RWPE1 (cell line): Measurements from ENCODE around the gene AIP.

ENCODE experiments used
- CTCF ChIA-PET: fragments of 350-600 bp; sonication (Branson Sonifier 250); formaldehyde crosslinking; extraction: SDS; loops from one replicate; lab custom pipeline; 2021; lab: Yijun Ruan, JAX
- POLR2A ChIA-PET: fragments of 400-600 bp; formaldehyde crosslinking; extraction: SDS; loops from one replicate; lab custom pipeline; 2020; ENCODE audit warnings: antibody characterized with exemption; ENCODE audit not compliant: low non-redundant PET; lab: Yijun Ruan, JAX
- DNase-seq: peaks from one replicate; pipeline ENCODE4 v3.0.0; 2012; ENCODE audit warnings: low spot score
- H3K27ac ChIP-seq: fragments of 450-650 bp; 2 replicates; pipeline ENCODE4 v1.5.1; 2017
- TF ChIP-seq, protein P1 (sequence below): fragments of 450-650 bp; conservative IDR thresholded peaks from 2 replicates; pipeline ENCODE4 v1.5.1; 2017; ENCODE audit warnings: low read depth, mild to moderate bottlenecking

AIP gene

DNA sequence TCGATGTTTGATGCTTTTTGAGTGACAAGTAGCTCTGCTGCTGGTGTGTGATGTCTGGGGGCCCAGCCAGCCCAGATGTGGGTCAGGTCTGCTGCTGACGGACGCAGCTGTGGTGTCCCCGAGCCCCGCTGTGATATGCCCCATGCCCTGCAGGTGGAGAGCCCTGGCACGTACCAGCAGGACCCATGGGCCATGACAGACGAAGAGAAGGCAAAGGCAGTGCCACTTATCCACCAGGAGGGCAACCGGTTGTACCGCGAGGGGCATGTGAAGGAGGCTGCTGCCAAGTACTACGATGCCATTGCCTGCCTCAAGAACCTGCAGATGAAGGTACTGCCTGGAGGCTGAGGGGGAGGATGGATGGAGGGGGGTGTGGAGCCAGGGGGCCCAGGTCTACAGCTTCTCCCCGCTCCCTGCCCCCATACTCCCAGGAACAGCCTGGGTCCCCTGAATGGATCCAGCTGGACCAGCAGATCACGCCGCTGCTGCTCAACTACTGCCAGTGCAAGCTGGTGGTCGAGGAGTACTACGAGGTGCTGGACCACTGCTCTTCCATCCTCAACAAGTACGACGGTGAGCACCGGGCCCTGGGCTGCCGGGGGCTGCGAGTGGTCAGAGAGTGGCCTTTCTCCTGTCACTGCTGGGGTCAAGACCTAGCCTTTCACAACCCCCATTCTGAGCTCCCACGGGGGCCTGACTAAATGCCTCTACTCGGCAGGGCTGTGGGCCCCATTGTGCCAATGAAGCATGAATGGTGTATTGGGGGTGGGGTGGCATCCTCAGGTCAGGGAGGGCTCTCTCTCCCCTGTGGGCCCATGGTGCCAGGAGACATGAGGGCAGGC is 7.3 kb downstream of the AIP start:
- TF ChIP-seq, protein P1, sequence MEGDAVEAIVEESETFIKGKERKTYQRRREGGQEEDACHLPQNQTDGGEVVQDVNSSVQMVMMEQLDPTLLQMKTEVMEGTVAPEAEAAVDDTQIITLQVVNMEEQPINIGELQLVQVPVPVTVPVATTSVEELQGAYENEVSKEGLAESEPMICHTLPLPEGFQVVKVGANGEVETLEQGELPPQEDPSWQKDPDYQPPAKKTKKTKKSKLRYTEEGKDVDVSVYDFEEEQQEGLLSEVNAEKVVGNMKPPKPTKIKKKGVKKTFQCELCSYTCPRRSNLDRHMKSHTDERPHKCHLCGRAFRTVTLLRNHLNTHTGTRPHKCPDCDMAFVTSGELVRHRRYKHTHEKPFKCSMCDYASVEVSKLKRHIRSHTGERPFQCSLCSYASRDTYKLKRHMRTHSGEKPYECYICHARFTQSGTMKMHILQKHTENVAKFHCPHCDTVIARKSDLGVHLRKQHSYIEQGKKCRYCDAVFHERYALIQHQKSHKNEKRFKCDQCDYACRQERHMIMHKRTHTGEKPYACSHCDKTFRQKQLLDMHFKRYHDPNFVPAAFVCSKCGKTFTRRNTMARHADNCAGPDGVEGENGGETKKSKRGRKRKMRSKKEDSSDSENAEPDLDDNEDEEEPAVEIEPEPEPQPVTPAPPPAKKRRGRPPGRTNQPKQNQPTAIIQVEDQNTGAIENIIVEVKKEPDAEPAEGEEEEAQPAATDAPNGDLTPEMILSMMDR, result no peak
- peak overlapping the region; percentile 55 for H3K27ac ChIP-seq
- ChIA-PET POLR2A (interaction anchor here (0.7 kb wide), 1 partner anchor 23 kb away, joined by 3 read pairs; no protein-coding TSS in a partner anchor), CTCF (interaction anchor here (0.6 to 0.7 kb wide), 3 partner anchors 10 to 125 kb away, joined by 3 read pairs; partner anchors contain the start of gene CDK2AP2)
- DNase-seq, result no peak

DNA sequence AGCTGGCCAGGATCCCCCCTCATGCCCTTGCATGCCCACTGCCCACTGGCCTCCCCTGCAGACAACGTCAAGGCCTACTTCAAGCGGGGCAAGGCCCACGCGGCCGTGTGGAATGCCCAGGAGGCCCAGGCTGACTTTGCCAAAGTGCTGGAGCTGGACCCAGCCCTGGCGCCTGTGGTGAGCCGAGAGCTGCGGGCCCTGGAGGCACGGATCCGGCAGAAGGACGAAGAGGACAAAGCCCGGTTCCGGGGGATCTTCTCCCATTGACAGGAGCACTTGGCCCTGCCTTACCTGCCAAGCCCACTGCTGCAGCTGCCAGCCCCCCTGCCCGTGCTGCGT is 7.9 kb downstream of the AIP start:
- ChIA-PET POLR2A (interaction anchor here (0.7 kb wide), 1 partner anchor 24 kb away, joined by 3 read pairs; no protein-coding TSS in a partner anchor), CTCF (interaction anchor here (0.6 kb wide), 1 partner anchor 17 kb away, joined by 3 read pairs; the partner anchor contains the start of gene CDK2AP2)
- DNase-seq, result no peak
- peak overlapping the region; percentile 55 for H3K27ac ChIP-seq
- TF ChIP-seq, protein P1, result no peak

DNA sequence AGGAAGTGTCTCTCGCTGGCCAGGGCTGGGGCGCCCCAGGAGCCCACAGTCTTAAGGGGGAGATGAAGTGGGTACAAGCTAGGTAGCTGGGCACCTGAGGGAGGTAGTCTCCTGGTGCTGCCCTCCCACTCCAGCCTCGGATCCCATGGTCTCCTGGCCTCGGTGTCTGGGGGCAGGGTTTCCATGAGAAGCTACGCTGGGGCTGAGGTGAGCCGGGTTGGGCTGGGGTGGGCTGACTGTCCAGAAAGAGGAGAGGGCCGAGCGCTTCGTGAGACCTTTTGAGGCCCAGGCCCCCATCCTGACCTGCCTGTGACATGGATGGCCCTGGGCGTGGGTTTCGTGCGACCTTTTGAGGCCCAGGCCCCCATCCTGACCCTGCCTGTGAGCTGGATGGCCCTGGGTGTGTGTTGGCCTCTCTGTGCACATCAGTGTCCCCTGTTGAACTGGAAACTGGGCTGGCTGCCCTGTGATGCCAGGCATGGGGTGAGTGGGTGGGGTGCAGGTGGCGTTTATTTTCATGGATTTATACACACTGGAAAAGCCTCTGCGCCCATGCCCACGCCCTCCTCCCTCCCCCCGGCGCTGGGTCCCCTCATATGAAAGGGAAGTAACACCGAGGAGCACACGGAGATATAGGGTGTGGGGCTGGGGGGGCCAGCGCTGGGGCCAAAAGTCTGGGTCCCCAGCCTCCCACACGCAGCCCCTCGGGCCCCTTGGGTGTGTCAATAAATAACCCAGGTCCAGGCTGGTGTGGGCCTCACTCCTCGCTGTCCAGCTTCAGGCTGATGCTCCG is 8.6 kb downstream of the AIP start:
- TF ChIP-seq, protein P1, result no peak
- ChIA-PET CTCF (interaction anchor here (0.8 kb wide), 1 partner anchor 90 kb away, joined by 3 read pairs; the partner anchor contains the start of gene PPP1CA), POLR2A (no interaction called here)
- H3K27ac ChIP-seq, result peak overlapping the region; percentile 55
- no peak for DNase-seq

DNA sequence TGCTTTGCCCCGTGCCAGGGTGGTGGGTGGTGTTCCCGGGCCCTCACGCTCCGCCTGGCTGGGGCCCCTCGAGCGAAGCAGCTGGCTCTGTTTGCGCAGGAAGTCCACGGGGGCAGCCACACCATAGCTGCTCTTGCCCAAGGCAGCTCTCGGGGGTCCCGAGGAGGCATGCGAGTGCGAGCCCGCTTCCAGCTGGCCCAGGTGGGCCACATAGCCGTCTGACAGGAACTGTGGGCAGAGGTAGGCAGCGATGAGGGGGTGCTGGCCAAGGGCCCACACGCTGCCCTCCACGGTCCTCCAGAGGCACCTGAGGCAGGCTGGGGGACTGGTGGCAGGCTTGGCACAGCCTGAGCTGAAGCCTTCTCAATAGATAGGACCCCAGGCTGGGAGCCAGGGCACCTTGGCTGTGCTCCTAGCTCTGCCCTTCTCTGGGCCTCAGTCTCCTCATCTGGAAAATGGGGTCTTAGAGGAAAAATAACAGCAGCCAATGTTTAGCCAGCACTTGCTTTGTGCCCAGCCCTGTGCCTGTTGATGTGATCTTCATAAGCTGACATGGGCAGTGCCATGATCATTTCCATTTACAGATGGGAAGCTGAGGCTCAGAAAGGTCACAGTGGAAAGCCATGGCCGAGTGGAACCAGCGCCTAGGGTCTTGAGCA is 9.4 kb downstream of the AIP start:
- ChIA-PET POLR2A (interaction anchor here (0.7 kb wide), 1 partner anchor 138 kb away, joined by 3 read pairs; no protein-coding TSS in a partner anchor), CTCF (no interaction called here)
- TF ChIP-seq, protein P1, result no peak
- H3K27ac ChIP-seq, result peak overlapping the region; percentile 55
- DNase-seq, result no peak

DNA sequence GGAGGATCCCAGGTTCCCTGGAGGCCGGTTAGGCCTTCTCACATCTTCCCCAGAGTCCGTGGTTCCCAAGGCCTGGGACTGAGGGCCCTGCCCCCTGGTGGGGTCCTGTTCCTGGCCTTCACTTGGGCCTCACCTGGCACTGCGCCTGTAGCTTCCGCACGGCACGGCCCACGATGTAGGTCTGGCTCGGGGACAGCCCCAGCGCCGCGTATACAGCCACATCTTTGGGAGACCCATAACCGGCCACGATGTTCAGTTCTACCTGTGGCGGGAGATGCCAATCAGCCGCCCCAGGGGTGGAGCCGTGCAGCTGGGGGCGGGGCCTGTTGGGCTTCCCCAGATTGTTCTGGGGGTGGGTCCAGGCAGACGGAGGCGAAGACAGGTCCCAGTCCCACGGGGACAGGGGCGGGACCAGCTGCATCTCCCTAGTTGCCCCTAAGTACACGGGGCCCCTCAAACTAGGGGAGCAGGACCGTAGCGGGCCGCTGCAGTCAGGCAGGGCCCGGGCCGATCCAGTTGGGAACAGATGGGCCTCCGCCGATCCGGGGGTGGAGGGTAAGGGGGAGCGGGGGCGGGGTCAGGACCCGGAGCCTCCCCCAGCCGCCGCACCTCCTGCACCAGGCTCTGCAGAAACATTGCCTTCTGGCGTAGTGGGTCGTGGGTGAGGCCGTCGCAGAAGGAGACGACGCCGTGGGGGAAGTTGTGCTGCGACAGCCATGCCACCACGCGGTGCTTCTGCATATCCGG is 10.1 kb downstream of the AIP start:
- ChIA-PET CTCF (no interaction called here), POLR2A (interaction anchor here (0.7 kb wide), 1 partner anchor 138 kb away, joined by 3 read pairs; no protein-coding TSS in a partner anchor)
- TF ChIP-seq, protein P1, result no peak
- H3K27ac ChIP-seq, result peak overlapping the region; percentile 3; the same call in 1 of the 2 replicates
- no peak for DNase-seq
